T1000 (cell line): ENCODE data around the gene LRTM2.
A peak's percentile ranks its signal among the peaks of the same experiment; 100 is the strongest.

Source experiments
- DNase-seq: peaks from one replicate; lab custom pipeline; 2025; ENCODE audit warnings: mixed read lengths; lab: John Stamatoyannopoulos, UW

The LRTM2 gene

GRCh38 chr12:1829306-1829900 lies 9.0 kb downstream of the LRTM2 start:
- no peak for DNase-seq

DNA sequence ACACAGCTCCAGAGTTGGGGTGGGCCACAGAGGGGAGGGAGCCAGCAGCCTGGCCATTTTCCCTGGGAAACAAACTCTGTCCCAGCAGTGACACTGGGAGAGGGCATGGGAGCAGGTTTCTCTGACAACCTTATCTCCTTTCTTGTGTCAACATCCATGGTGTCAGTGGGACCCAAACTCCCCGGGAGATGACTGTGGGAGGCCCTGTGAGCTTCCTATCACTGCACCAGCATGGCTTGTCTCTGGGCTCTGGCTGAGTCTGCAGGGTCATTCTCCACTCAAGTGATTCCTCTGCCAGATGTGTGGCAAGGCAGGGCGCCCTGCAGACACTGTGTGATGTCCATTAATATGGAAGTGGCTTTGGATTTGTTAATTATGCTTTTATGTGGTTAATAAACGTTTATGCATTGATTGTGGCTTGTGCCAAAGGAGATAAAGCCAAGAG lies 10.1 kb downstream of the LRTM2 start:
- DNase-seq = no peak

- no peak for DNase-seq
Measured at GRCh38 chr12:1830981-1831963, 10.9 kb downstream of the LRTM2 start.

- DNase-seq = no peak
Measured at GRCh38 chr12:1832801-1833595, 12.6 kb downstream of the LRTM2 start.

DNA sequence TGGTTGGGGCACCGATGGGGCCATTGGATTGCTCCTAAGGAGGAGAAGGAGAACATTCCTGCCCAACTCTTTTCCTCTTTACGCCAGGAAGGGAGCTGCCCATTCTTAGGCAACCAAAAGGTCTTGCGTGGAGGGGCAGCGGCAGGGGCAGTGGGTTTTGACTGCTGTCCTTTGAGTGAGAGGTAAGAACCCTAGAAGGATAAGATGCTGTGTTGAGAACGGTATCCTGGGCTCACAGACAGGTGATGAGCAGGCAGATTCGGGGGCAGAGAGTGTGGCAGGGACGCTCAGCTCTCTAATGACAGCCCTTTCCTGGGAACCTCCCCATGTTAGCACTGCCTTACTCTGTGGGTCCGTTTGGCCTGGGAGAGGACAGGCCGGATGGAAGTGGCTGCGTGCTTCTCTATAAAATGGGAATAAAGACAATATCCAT lies 13.2 kb downstream of the LRTM2 start:
- no peak for DNase-seq

DNA sequence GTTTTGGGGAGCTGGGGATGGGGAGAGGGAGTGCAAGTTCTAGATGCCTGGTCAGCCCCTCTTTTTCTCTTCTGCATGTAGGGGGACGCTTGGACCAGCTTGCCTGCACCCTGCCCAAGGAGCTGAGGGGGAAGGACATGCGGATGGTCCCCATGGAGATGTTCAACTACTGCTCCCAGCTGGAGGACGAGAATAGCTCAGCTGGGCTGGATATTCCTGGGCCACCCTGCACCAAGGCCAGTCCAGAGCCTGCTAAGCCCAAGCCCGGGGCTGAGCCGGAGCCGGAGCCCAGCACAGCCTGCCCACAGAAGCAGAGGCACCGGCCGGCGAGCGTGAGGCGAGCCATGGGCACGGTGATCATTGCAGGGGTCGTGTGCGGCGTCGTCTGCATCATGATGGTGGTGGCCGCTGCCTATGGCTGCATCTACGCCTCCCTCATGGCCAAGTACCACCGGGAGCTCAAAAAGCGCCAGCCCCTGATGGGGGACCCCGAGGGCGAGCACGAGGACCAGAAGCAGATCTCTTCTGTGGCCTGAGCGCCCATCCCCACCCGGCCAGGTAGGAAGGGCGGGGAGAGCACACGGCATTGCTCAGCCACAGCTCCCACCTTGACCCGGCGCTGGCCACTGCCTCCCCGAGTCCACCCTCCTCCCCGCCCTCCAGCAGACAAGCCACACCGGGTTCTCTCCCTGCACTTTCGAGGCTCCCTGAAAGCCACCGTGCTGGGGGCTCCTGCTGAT lies 14.0 kb downstream of the LRTM2 start:
- no peak for DNase-seq

DNA sequence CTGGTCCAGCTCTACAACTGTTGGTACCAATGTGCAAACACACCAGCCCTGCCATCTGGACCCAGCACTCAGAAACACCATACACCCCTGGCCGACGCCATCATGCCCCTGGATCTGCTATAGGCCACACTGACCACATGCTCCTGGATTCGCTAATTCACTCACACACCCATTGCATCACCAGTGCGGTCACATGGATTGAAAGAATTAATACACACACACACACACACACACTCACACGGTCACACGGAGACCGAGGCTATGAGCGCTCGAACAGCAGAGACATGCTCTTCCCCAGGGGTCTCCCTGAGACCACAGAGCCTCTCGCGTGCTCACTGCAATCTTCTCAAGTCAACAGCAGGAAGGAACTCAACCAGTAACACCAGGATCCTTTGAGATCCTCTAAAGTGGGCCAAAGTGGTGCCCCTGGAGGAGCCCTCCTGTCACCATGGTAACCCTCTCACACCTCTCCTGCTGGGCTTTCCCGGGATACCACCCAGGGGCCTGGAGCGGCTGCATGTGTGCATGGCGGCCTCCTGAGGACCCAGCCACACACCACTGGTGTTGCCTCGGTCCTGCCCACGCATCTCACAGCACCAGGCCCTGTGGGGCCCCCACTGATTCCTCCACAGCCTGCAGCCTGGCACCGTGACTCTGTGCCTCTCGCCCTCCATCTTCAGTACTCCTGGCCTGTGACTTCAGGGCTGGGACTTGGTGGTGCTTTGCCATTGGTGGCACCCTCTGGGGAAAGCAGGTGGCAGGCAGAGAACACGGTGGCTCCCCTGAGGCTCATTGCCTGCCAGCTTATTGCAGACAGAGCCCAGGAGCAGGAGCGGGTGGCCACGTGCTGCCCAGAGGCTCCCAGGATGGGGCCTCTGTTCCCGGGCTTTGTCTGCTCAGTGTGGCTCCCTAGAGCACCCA lies 15.1 kb downstream of the LRTM2 start:
- DNase-seq = no peak

- DNase-seq = no peak
Measured at GRCh38 chr12:1836241-1836803, 16.0 kb downstream of the LRTM2 start.

- no peak for DNase-seq
Measured at GRCh38 chr12:1836854-1837421, 16.6 kb downstream of the LRTM2 start.

DNA sequence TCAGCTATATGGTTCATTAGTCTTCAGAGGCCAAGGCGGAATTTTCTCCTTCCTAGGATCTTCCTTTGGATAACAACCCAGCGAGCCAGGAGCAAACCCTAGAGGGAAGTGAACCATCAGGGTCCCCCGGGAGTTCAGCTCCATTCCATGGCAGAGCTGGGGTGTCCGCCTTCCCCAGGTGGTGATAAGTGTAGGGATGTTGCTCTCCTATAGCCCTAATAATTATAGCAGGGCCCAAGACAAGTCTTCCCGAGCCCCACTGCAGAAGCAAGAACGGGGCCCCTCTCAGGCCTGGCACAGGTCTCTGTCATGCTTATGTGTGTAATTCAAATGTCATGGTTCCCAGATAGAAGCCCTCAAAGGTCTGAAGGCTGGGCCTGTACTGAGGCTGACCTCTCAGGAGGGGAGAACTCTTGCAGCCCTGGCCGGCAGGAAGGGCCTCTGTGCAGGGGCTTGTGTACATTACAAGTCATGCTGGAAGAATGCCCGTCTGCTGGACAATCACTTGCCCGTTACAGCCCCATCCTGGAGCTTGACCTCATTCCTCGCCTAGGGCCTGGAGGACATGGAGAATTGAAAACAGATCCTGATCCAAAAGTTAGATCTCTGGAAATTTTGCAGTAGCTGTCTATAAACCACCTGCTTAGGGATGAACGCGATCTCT lies 17.3 kb downstream of the LRTM2 start:
- DNase-seq = peak; percentile 16

DNA sequence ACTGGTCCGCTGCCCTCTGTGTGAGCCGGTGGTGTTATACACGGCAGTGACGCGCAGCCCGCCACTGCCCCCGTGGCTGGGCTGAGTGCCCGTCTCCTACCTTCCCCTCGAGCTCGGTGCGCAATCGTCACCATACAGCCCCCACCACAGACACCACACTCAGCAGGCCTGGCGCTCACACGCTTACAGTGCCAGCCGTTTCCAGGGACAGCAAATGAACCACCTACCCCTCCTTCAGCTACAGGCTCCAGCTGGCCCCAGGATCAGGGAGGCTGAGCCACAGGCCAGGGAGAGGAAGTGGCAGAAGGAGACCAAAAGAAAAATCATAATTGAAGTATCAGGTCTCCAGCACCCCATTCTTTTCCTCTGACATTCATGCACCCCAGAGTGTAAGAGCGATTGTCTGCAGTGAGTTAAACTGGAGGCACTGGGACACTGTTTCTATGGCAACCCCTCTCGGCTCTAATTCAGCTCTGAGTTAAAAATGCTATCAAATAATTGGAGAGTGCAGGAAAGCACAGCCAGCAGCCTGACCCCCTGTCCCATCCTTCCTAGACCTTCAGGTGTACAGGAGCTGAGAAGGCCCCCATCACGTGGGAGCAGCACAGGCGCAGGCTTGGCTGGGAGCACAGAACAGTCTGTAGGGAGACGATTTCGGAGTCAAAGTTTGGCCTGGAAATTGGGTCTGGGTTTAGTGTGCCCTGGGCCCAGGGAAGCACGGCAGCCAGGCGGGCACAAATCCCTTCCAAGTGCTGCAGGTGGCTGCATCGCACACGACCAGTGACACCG lies 18.0 kb downstream of the LRTM2 start:
- DNase-seq = no peak

DNA sequence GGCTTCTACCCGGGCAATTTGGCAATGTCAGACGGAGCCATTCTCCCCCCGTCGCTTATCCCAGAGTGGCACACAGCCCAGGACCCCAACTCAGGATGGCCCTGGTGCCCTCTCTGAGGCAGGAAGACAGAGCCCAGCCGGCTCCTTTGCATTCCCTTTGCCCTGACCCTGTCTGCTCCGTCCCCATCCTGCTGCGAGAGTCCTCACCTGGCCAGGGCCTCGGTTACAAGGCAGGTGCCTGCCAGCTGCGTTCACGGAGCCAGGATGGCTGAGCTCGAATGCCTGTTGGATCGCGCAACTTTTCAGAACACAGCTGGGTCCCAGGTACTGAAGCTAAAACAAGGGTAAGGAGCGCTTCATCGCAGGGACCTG lies 18.6 kb downstream of the LRTM2 start:
- DNase-seq = no peak

GRCh38 chr12:1839464-1839863 lies 19.1 kb downstream of the LRTM2 start:
- DNase-seq = no peak

- DNase-seq = no peak
Measured at GRCh38 chr12:1839956-1840951, 19.9 kb downstream of the LRTM2 start.

DNA sequence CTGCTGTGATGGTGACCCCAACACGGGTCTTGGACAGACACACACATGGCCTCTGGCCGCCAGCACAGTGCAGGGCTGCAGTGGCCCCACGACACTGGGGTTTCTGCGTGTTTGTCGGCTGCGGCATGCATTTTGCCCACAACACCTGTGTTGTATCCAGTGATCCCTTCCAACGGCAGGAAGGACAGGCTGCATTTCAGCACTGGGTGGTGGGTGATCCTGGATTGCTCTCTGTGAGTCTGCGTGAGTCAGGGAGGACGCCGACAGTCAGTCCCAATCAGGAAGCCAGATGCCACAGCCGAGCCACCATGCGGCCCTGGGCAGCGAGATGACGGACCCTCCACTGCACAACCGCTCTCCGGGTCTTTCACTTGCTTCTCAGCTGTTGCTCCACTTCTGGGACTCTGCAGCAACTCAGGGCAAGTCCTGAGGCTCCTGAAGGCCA lies 20.6 kb downstream of the LRTM2 start:
- DNase-seq = no peak

DNA sequence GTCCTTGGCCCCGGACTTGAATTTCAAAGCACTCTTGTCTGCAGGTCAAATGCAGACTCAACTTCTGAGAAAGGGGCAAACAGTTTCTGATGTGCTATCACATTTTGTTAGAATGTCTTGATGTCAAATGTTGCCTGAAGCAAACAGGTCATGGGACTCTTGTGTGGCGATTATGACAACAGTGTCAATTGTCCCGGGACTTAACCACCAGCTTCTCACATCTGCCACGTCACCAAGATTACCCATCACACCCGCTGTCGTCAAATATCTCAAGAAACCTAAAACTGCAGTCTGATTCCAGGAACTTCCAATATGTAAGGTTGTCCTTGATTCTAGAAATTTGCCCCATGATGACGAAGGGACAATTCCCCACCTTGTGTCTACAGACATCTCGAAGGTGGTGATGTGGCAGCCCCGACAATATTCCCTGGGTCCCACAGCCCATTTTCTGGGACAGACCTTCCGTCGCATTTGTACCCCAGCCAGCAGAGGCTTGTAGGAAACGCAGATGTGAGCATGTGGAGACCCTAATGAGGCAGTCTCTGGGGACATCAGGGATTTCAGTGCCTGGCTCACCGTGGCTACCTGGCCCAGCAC lies 21.3 kb downstream of the LRTM2 start:
- no peak for DNase-seq
